GM21390 (cell line): ENCODE data around the gene FLT3LG.
"Not testable (repeated sequence)": the region's sequence is repeated elsewhere in the genome, so short reads cannot be mapped to it uniquely, and the experiment has no call there.

ENCODE experiments used
- ATAC-seq: cut with Tn5 transposase; IDR thresholded peaks from one replicate; pipeline ENCODE4 v1.9.1; 2021; ENCODE audit not compliant: unreplicated experiment

FLT3LG gene

DNA sequence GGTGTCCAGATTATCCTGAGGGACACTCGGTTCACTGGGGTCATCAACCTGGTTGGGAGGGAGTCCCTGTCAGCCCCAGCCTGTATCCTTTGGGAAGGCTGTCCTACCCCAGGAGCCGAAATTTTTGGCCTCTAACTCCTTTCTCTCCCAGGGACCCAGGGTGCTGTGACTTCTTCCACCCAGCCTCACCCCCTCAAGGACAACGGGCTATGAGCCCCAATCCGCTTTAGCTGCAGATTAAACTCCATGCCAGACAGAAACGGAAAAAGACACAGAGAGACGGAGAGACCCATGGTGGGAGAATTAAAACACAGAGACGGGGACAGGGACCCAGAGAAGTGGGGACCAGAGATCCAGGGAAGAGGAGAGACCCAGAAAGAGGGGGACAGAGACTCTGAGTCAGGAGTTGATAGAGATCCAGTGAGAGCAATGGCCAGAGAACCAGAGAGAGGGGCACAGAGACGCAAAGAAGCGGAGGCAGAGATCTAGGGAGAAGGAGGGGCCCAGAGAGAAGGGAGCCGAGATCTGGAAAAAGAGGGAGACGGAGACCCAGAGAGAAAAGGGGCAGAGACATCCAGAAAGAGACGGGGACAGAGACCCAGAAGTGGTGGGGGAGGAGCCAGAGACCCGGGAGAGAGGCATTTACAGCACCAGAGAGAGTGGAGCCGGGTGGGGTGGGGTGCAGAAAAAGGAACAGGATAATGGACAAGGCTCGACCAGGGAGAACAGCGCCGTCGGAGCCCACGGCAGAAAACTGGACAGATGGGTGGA lies 33.4 kb upstream of the FLT3LG start:
- no peak for ATAC-seq

DNA sequence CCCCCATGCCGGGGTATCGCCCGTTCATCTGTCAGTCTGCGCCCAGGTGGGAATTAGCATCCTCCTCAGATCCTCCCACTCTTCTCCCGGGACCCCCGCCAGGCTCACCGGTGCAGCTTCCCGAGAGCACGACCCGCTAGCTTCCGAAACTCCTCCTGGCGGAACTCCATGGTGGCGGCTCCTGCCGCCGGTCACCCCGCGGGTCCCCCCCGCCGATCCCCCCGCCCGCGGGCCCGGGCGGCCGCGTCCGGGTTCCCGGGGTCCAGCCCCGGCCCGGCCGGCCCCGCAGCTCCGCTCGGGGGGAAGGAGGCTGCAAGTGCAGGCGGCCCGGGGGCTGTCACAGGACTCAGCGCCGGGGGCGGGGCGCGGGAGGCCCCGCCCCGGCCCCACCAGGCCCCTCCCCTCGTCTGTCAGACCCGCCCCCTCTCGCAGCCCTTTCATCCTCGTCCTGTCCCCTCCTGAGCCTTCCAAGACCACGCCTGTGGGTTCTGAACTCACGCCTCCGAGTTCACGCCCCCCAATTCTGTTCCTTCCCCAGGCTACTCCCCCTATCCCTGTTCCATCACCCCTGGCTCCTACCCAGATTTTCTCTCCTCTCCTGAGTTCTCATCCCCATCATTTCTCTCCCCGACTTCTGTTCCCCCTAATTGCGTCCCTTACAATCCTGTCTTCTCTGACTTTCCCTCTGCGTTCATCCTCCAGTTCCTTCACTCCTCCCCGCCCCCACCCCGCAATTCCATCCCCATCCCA lies 32.6 kb upstream of the FLT3LG start, which contains the start of gene SLC17A7:
Gene SLC17A7 (minus strand): TSS at position 318 of the 750 bp plus-strand sequence. CDS start 148 bp downstream, at position 170.
- ATAC-seq = no peak

- ATAC-seq = no peak
Measured at GRCh38 chr19:49441960-49442350, 32.1 kb upstream of the FLT3LG start.

GRCh38 chr19:49442354-49442753 lies 31.7 kb upstream of the FLT3LG start:
- ATAC-seq = no peak

- ATAC-seq = peak; percentile 15
Measured at GRCh38 chr19:49442771-49443365, 31.1 kb upstream of the FLT3LG start.

DNA sequence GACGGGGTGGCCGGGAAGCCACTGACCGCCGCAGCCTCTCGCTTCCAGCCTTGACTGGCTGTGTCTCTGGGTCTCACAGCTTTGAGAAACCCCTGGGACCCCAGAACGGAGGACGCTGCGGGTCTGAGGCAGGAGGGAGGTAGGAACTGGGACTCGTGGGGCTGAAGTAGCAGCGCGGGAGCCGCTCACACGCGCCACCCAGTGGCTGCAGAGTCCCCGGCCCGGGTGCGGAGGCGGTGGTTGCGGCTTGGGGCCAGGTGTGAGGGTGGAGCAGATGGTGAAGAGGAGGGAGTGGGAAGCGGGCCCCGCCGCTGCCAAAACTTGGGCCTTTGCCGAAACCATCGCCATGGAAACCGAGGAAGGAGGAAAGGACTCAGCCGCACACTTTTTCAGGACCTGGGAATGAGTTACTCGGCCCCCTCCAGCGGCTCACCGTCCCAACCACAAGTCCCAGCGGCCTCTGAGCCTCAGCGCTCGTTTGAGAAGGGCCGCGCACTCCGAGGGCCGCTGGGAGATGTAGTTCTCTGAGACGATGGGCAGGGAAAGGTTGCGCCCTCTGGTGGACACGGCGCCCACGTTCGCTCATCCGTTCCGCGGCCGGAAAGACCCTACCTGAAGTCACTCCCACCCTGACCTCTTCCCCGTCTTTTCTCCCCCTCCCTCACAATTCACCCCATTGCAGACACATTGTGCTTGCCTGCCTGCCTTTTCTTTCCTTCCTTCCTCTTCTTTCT lies 30.5 kb upstream of the FLT3LG start:
- peak; percentile 66 for ATAC-seq

DNA sequence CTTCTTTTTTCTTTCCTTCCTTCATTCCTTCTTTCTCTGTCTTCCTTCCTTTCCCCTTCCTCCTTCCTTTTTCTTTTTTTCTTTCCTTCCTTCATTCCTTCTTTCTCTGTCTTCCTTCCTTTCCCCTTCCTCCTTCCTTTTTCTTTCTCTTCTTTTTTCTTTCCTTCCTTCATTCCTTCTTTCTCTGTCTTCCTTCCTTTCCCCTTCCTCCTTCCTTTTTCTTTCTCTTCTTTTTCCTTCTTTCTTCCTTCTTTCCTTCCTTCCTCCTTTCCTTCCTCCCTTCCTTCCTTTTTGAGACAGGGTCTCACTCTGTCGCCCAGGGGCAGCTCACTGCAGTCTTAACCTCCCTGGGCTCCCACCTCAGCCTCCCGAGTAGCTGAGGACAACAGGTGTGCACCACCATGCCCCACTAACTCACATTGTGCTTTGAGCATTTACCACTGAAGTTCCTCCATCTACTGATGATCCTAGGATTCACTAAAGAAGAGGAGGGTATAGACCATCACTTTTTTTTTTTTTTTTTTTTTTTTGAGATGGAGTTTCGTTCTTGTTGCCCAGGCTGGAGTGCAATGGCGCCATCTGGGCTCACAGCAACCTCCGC lies 29.8 kb upstream of the FLT3LG start:
- ATAC-seq = not testable (repeated sequence)

DNA sequence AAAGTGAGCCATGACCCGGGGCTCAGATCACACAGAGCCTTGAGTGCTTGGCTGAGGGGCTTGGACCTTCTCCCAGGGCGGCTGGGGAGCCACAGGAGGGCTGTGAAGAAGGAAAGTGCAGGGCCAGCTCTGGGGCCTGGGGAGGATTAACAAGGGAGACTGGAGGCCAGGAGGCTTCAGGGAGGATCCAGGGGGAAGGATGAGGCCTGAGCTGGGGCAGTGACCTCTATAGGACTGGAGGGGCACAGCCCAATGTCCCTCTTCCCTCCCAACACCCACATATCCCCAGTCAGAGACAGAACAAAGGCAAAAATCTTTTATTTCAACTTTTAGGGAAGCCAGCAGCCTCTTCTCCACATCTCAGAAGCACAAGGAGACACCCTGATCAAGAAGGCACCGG lies 28.0 kb upstream of the FLT3LG start:
- ATAC-seq = no peak

- ATAC-seq = no peak
Measured at GRCh38 chr19:49447485-49448431, 26.3 kb upstream of the FLT3LG start.

DNA sequence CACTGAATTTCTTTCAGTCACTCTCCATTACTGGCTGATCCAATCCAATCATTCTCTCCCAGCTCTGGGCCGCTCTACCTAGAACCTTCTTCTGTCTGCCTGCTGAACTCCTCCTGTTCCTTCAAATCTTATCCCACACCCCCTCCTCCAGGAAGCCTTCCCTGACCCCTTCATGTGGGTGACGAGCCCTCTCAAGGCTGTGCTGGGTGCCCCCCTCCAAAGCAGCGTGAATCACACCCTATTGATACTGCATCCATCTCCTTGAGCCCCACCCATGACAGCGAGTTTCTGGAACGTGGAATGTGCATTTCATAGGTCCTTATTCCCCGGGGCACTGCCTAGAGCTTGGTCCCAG lies 25.6 kb upstream of the FLT3LG start:
- no peak for ATAC-seq

DNA sequence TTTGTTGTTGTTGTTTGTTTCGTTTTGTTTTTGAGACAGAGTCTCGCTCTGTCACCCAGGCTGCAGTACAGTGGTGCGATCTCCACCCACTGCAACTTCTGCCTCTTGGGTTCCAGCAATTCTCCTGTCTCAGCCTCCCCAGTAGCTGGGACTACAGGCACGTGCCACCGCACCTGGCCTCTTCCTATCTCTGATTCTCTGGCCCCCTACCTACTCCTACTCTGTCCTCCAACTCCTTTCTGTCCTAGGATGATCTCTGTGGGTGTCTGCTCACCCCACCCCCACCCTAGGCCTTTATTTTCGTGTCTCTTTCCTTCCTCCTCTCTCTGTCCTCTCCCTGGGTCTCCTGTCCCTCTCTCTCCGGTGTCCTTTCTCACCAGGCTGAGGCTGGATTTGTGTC lies 23.6 kb upstream of the FLT3LG start:
- ATAC-seq = no peak

DNA sequence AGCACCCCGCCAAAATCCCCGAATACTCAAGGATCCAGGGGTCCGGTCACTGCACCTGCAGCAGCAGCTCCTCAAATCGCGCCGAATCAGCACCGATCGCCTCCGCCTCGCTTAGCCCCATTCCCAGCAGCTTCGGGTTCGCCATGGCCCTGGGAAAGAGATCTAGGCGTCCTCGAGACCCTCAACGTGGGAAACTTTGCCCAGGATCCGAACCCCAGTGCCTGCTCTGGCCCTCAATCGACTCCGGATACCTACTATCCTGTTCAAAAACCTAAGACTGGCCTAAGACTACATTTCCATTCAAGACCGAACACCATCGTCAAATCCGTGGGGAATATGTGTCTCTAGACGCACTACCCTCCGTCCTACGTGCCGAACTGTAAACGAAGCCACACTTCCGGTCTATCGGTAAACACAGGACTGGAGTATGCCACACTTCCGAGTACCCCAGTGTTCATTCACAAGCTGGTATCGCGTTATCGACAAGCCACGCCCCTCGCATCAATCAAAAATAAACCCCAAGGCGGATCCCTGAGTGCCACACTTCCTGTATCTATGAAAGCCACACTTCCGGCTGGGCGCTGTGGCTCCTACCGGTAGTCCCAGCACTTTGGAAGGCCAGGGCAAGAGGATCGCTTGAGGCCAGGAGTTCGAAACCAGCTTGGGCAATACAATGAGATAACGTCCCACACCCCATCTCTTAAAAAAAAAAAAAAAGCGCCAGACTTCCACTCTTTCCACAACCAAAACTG lies 22.4 kb upstream of the FLT3LG start, which contains the start of gene PIH1D1:
Gene PIH1D1 (minus strand): TSS at position 385 of the 752 bp plus-strand sequence. CDS start 240 bp downstream, at position 145.
- ATAC-seq = peak; percentile 57

GRCh38 chr19:49453013-49453756 lies 20.8 kb upstream of the FLT3LG start, which contains the start of gene ALDH16A1:
TSS of gene ALDH16A1 (plus strand) at chr19:49453225. CDS start at chr19:49453332, 107 bp downstream.
- peak; percentile 77 for ATAC-seq

GRCh38 chr19:49453757-49454240 lies 20.2 kb upstream of the FLT3LG start:
- no peak for ATAC-seq

DNA sequence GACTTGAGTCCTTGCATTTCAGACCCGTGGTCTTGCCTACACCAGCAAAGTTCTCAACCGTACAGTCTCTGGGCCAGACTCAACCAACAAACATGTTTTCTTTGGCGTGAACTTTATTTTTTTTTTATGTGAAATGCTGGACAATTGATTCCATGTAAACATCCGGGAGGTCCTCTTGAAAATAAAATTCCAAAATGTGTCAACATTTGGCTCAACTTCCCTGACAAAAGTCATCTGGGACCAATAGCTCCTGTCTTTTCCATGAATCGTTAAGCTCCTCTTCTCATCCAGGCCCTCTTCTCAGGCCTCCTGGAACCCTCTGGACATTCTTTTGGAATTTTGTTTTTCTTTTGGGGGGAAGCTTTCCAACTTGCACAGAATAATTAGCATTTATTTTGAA lies 18.2 kb upstream of the FLT3LG start:
- ATAC-seq = no peak

- ATAC-seq = no peak
Measured at GRCh38 chr19:49456326-49456725, 17.7 kb upstream of the FLT3LG start.

DNA sequence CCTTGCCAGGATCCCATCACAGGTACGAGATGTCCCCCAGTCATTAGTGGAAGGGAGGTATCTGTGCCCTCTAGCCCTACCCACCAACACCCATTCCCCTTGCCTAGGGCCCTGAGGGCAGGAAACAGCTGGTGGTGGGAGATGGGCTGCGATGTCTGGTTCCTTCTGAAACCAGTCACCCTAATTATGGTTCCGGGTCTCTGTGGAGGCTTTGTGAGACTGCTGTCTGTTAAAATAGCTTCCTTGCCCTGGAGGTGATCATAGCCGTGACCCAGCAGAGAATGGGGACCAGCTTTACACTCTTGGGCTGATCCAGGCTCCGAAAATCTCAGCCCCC lies 15.5 kb upstream of the FLT3LG start:
- ATAC-seq = no peak

- ATAC-seq = no peak
Measured at GRCh38 chr19:49459388-49459787, 14.6 kb upstream of the FLT3LG start.
